Stimulated activated CD4-positive, alpha-beta T cell treated with anti-CD3 and anti-CD28 coated beads, TNF-alpha, amount 100 ng/mL, for 1 hour (primary cell): ENCODE data around the gene PRDM5.

ENCODE experiments used
- DNase-seq, 3 donors: peaks; one replicate each; pipeline ENCODE4 v3.0.0-alpha.2; 2020; ENCODE audit warnings: low read depth in 3 of 3, low spot score in 1 of 3

Gene PRDM5

DNA sequence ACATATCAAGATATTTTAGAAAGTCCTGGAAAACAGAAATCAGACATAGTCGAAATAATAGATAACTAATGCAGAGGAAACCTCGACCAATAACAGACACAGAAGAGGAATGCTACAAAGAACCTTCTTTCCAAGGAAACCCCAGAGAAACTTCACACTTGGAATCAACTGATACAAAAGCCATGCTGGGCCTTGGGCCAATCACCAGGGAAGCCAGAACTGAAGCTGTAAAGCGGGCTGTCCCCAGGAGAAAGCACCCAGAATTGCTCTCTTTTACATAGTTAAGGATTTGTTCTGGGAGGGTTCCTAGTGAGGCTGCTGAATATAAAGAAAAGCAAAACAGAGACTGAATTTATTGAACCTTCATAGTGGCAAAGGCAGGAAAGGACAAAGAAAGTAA lies 100.5 kb downstream of the PRDM5 start:
- DNase-seq = no peak

DNA sequence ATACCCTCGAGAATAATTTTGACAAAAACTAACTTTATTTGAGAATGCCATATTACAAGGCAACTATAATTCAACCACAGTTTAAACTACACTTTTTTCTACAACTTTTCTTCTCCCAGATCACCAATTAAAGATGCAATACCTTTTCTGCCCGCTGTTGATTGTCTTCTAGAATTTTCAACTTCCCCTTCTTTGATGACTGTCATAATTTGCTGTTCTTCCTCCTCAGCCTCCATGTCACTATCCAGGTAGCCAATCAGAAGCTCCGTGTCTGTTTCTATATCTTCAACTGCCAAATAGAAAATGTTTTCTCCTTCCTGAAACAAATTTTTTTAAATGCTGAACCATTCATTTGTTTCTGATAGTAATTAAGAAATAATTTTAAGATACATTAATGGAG lies 101.5 kb downstream of the PRDM5 start:
- DNase-seq = no peak

DNA sequence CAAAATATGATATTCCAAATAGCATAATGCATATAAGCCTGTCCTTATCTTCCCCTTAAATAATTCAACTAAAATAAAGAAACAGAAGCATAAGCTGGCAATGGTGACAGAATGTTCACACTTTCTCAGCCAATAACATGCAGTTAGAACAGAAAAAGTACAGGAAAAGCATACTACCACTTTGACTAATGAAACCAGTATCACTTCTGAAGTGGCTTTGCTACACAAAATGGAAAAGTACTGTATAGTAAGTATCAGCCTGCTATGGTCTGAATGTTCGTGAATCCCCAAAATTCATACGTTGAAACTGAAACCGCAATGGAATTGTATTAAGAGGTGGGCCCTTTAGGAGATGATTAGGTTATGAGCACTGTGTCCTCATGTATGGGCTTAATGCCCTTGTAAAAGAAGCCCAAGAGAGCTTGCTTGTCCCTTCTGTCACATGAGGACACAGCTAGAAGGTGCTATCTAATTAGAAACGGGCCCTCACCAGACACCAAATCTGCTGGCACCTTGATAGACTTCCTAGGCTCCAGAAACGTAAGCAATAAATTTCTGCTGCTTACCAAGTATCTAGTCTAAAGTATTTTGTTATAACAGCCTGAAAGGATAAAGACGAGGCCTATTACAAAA lies 102.6 kb downstream of the PRDM5 start:
- DNase-seq = no peak

DNA sequence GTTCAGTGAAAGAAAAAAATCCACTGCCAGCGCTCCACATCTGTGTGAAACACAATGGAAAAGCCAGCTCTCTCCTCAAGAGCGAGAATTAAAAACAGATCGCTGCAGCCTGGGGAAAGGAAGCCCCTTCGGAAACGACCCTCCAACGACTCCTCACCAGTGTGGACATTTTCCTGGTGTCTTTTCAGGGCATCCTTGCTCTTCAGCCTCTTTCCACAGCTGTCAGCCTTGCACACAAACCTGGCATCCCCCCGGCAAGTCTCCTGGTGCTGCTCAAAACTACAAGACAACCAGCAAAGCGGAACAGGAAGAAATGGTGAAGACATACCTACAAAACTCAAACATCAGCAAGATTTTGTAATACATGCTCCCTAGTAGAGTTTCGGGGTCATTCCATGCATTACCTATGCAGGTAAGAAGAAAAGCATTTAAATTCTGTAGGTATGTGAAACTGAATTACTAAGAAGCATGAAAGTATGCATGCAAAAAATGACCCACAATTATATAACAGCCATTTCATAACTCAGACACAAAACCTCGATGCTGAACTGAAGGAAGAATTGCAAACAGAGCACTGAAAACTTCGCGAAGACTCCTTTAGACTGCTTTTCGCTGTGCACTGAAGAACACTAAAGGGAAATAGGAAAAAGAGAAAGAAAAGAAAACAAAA lies 106.1 kb downstream of the PRDM5 start:
- no peak for DNase-seq

DNA sequence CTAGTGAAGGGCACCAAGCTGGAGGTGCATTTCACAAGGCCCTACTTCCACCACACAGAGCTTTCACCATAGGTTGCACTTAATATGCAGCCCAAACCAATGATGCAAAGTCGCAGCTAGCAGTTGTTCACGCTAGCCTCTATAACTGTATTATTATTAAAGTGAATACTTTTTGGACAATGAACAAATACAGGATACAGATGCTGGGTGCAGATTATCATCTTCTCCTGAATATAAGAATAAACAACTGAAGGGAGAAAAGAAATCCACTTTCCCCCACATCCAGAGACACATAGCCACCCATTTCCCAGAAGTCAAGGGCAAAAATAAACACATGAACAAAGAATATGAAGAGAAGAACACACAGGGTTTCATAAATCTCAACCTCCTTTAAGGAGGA lies 107.2 kb downstream of the PRDM5 start:
- no peak for DNase-seq

DNA sequence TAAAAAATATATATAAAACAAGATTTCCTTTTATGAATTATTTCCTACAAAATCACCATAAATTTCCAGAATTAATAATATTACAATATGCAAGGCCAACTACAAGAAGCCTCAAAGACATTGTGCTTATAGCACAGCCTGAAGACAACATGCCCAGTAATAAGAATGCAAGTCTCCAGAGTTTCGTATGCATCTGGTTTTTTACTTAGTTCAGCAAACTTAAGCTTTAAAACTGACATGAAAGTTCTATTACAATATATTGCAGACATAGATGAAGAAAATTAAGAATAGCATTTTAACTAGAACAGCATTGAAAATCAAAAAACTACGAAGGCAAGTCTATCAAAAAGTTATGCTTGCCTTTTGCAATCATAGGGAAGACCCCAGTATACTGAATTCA lies 107.6 kb downstream of the PRDM5 start:
- DNase-seq = no peak

DNA sequence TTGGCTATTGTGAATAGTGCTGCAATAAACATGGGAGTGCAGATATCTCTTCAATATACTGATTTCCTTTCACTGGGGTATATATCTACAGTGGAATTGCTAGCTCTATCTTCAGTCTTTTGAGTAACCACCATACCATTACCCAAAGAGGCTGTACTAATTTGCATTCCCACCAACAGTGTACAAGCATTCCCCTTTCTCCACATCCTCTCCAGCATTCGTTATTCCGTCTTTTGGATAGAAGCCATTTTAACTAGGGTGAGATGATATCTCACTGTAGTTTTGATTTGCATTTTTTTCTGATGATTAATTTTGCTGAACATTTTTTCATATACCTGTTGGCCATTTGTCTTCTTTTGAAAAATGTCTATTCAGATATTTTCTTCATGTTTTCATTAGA lies 110.3 kb downstream of the PRDM5 start:
- no peak for DNase-seq

DNA sequence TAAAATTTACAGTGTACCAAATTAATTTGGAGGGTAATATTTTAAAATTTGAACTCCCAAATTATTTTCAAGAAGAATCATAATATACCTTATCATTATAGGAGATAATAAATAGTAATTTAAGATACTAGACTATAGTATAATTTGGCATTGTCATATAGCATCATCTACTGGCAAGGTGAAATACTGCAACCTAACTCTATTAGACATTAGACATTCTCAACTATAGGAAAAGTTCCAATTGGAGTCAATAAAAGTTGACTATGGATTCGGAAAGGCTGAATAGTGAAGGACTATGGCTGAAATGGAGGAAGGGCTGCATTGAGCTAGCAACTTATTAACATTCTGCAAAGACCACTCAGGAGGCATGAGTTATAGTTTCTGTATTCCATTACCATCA lies 113.0 kb downstream of the PRDM5 start:
- no peak for DNase-seq

DNA sequence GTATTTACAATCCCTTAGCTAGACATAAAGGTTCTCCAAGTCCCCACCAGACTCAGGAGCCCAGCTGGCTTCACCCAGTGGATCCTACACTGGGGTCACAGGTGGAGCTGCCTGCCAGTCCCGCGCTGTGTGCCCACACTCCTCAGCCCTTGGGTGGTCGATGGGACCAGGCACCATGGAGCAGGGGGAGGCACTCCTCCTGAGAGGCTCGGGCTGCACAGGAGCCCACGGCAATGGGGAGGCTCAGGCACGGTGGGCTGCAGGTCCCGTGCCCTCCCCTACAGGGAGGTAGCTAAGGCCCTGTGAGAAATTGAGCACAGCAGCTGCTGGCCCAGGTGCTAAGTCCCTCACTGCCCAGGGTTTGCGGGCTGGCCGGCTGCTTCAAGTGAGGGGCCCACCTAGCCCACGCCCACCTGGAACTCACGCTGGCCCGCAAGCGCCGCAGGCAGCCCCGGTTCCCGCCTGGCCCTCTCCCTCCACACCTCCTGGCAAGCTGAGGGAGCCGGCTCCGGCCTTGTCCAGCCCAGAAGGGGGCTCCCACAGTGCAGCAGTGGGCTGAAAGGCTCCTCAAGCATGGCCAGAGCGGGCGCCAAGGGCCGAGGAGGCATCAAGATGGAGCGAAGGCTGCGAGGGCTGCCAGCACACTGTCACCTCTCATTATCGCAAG lies 113.9 kb downstream of the PRDM5 start:
- DNase-seq = no peak

DNA sequence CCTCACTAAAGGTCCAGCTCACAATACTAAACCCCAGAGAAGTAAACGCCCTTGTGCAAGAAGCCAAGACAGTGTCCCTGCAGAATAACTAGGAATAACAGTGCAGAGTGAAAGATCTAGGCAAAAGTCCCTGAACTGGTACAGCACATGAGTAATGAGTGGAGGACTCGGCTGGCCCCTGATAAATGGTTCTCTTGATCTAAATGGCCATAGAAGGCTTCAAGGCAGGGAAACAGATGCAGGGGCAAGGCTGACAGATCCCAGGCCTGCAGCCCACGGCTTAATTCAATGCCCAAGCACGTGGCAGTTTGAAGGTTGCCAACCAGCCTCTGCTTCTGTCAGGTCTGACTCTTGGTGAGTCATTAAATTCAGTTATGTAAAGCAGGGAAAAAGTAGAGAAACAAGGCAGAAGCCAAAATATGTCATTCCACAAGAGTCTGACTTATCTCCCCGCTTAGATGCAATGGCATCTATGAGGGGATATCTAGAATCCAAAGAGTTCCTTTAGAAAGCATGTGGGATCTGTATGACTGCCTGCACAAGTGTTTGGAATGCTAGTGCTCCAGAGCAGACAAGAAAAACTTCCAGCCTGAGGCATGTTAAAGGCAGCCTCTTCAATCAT lies 121.3 kb downstream of the PRDM5 start:
- no peak for DNase-seq

DNA sequence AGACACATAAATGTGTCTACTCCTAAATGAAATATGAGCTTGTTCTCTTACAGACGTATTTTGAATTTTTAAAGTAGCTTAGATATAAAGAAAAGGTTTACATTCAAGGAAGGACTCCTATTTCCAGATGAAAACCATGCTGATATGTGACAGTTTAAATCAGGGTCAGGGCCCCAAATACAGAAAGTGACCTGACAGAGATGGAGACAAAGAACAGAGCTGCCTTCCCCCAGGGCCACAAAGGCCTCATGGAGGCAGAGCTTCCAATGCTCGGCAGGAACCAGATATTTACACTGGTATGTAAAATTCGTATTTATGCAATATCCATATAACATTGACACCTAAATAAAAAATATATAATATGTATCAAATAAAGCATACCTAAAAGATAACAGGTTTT lies 124.0 kb downstream of the PRDM5 start:
- no peak for DNase-seq

DNA sequence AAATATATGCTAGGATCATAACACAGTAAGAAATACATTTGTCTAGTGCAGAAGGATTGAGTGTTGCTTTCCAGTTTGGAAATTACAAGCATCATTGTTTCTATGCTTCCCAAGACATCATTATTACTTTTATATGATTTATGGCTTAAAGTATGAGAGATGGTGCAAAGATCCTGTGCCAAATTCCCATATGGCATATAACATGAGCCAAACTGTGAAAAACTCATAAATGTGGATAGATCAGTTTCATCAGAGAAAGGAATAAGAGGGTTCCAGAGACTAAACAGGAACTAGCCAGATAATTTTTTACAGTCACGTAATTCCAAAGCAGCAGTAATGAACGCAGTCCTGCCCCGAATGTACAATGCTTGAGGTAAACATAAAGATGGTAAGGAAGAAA lies 126.3 kb downstream of the PRDM5 start:
- no peak for DNase-seq

DNA sequence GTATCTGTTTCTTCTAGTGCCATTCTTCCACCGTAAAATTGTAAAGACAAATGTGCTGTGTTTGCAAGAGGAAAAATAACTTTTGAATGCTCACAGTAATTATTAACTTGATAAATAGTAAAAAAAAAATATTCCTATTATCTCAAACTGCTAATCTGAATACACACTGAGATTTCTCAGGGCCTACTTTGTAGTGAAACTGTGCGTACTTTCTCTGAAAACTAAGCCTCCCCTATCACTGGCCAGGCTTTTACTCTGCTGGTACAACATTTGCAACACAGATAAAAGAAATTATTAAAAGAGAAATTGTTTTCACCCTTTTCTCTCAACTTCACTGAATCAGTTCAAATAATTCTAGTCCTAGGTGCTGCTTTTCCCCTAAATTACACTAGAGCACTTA lies 137.3 kb downstream of the PRDM5 start:
- no peak for DNase-seq

DNA sequence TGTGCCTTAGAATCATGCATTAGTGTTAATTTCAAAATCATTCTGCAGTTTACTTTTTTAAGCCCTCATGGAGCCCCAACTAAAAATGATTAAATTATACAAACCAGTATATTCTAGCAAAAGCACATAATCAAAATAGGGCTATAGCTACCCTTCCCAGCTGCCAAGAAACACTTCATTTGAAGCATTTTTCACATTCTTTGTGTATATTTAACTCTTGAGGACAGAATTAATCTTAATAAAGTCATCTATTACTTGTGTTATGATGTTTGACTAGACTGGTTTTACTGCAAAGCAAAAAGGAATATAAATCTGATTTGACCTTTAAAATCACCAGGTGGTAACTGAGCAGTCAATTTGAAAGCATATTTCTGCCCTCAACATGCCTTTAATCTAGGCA lies 145.1 kb downstream of the PRDM5 start:
- DNase-seq = no peak

DNA sequence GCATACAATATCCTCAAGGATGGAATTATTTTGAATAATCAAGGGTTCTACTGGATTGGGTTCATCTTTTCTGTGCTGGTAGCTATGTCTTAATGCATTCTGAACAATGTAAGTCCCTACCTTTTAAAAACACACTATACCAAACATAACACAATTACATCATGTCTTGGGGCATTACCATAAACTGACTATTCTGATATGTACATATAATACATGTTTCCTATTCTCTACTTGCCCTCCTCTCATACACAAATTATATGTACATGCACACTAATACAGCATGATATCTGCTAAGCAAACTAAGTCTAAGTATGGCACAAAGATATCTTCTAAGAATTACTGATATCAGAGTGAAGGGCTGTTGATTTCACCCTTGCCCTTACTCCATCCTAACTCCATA lies 147.1 kb downstream of the PRDM5 start:
- no peak for DNase-seq

DNA sequence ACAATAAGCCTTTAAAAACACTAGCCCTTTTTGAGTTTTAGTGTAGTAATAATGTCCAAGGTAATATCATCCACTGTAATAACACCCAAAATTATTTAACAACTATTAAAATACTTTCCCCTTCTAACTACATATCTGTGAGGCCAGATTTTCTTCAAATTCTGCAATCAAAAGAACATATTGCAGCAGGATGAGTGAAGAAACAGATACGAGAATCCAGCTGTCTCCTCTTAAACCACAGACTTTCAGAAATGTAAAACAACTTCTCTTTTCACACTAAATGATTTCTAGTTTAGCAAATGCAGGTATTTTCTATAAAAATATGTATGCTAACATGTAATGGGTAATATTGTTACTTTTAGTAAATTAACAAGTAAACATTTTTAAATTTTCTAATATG lies 148.9 kb downstream of the PRDM5 start:
- no peak for DNase-seq

DNA sequence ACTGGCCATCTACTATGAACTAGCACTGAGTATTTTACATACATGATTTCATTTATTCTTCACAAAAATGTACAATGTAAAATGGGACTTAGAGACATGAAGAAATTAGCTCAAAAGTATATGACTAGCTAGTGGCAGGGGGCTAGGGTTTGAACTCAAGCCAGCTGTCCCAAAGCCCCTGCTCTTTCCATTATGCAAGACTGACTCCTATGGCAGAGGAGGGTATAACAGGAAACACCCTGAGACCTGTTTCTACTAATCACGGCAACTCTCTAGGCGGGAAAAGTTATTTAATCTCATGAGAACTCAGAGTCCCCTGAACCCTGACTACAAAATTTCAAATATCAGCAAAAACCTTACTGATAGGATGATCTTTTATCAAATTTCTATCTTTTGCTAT lies 150.6 kb downstream of the PRDM5 start:
- DNase-seq = no peak

DNA sequence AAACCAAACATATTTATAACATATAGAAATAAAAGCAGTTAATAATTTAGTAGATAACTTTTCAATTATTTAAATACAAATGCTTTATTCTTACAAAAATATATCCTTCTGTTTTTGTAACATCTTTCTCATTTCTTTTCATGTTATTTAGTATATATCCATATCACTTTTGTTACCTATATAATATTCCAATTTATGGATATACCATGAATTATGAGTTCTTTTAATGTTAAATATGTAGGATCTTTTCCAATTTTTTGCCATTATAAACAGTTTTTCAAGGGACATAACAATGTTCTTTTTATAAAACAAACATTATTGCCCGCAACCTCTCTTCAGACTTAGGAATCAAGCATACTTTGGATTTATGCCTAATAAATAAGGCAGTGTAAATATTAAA lies 151.6 kb downstream of the PRDM5 start:
- no peak for DNase-seq

DNA sequence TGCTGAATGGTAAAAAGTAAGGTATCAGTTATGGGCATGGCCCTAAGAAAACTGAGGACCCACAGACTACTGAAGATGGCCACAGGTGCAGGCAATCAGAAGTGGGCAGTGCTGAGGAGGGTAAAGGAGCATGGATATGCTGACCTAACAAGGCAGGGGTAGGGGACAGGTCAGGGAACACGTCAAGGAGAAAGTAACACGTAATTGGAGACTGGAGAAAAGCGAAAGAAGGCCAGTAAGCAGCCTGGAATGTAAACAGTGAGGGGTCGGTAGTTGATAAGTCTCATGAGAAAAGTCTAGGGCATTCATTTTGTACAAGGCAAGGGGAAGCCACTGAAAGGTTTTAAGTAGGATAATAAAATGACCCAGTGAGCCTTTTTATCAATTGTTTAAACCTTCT lies 153.3 kb downstream of the PRDM5 start:
- no peak for DNase-seq

DNA sequence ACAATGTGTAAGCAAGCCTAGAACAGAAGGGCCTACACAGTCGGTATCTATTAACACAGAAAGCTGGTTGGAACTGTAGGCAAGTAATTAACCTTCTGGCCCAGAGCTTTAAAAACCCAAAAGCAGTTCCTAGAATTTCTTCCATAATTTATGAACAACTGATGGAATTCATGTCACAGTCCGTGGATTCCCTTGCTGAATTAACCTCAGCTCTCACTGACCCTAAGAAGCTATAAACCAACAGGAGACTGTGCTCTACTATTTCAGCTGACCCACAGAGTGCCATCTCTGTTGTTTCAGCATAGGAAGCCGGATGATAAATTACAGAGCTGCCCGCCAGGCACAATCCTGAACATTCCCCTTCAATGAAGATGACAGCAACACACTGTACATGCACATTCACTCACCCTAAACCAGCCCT lies 157.3 kb downstream of the PRDM5 start:
- no peak for DNase-seq

DNA sequence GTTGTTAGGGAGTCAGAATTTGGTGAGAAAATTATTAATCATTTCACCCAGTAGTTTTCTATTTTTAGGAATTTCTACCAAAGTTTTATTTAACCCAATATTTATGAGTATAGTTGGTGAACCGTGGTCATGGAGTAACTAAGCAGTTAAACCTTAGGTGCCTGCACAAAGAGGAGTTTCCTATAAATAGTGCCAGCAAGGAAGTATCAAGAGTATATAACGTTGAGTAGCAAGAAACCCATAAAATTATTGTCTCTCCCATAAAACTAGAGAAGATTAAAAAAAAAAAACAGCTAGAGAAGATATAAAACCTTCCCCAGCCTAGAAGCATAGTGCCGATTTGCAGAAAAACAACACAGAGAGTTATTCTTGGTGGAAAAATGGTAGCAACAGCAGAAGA lies 158.9 kb downstream of the PRDM5 start:
- DNase-seq = no peak

DNA sequence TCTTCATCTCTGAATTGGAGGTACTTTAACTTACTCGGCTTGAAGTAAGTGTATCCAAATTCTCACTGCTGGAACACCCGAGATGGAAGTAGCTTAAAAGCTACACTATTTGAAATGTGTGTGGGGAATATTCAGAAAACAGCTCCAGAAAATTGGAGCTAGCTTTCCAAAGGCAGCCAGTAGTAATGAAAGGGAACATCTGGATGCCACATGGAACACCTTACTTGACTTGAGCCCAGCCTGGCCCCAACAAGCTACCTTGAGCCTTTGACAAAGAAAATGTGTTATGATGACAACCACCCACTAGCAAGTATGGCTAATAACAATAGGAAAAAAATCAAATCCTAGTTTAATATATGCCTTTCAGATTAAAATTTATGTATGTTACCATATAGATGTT lies 161.5 kb downstream of the PRDM5 start:
- no peak for DNase-seq
